HG03439 (cell line): Measurements from ENCODE around the gene TUFT1.

Experiments
- ATAC-seq: cut with Tn5 transposase; IDR thresholded peaks from one replicate; pipeline ENCODE4 v1.9.1; 2021; ENCODE audit warnings: mild to moderate bottlenecking, moderate library complexity; ENCODE audit not compliant: unreplicated experiment

TUFT1 gene, protein sequence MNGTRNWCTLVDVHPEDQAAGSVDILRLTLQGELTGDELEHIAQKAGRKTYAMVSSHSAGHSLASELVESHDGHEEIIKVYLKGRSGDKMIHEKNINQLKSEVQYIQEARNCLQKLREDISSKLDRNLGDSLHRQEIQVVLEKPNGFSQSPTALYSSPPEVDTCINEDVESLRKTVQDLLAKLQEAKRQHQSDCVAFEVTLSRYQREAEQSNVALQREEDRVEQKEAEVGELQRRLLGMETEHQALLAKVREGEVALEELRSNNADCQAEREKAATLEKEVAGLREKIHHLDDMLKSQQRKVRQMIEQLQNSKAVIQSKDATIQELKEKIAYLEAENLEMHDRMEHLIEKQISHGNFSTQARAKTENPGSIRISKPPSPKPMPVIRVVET

DNA sequence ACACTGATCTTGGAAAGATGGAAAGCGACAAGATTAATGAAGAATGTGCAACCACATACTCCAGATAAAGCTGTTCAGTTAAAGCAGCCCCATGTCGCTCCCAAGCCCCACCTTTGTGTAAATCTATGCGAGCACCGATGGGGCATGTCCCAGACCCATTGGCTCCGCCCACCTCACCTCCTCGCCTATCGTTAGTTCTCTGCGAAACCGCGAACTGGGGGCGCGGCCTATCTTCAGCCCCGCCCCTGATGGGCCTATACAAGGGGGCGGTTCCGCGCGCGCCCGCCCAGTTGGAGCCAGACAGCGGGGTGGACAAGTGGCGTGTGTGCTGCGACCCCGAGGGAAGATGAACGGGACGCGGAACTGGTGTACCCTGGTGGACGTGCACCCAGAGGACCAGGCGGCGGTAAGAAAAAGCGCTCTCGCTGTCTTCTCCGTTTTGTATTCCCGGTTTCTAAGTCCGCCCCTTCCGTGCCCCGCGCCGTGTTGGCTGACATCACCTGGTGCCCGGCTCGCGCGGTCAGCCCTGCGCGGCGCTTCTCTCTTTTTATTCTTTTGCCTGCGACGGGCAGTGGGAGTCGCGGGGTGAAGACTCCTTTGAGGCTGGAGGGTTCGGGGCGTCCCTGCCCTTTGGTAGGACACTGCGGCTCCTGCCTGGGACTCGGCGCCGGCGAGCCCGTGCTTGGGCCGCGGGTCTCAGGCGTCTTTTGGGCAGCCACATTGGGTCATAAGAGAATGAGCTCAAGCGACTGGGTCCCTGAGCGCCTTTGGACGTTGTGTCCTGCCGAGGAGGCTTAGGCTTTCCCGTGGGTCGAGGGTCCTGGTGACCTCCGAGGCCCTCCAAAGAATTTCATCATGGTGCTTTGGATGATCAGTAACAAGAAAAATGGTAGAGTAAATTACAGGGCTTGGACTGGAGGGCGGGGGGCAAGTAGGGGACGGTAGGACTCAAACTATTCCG lies at the start of gene TUFT1:
TUFT1 (plus strand) TSS at position 289 of the 961 bp plus-strand sequence; CDS start at position 347, 58 bp downstream.
- peak; percentile 93 for ATAC-seq

DNA sequence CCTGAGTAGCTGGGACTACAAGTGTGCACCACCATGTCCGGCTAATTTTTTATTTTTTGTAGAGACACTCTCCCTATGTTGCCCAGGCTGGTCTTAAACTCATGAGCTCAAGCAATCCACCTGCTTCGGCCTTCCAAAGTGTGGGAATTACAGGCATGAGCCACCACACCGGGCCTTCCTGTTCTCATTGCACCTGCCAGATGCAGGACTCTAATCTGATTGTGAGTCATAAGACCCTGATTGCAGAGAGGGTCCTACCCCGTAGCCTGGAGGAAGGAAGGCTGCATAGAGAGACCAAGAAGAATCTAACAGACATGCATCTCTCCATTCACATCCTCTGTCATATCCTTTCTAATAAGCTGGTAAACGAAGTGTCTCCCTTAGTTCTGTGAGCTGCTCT lies 48.5 kb upstream of the TUFT1 start:
- no peak for ATAC-seq

DNA sequence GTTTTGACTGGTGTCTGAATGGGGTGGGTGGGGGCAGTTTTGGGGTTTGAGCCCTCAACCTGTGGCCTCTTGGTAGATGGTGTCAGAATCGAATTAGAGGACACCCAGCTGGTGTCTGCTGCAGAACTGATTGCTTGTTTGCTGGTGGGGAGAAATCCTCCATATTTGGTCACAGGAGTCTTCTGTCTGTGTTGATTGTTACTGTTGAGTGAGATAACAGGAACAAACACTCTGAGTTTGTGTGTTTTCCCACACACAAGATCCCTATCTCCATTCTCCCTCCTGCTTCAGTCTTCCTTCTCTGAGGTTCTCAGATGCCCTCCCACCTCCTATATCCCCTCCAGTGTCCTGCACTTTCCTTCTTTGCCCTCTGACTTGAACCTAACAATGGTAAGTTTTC lies 48.0 kb upstream of the TUFT1 start:
- ATAC-seq, result no peak

DNA sequence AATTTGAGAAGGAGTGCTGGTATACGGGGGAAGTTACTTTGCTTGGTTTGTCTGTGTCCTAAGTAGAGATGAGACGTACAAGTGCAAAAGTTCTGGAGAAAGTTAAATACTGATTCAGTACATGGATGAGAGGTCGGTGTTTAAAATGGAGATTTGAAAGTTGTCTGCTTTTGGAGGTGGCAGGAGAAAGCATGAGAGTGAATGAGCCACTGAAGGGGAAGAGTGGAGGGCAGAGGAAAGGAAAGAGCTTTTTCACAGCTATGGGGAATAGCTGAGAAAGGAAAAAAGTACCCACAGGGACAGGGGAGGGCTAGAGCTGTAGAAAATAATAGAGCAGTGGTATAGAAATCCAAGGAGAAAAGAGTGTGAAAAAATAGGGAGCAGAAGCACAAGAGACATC lies 47.1 kb upstream of the TUFT1 start:
- no peak for ATAC-seq

DNA sequence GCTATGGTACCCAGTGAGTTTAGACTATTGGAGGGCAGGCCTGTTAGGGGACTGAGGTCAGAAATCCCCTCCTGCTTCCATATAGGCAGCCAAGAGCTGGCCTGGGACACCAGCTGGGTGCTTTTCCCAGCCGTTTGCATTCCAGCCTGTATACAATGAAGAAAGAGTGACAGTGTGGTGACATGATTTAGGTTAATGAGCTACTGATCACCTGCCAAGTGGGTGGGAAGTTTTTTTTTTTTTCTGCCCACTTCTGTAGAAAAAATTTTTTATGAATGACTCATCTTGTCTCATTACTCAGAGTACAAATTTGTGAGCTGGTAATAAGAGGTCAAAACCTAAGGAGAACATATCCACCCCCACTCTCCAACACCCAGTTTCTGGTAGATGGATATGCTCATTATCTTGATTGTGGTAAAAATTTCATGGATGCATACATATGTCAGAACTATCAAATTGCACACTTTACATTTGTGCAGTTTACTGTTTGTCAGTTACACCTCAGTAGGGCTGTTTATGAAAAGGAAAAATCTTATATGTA lies 45.3 kb upstream of the TUFT1 start:
- no peak for ATAC-seq

DNA sequence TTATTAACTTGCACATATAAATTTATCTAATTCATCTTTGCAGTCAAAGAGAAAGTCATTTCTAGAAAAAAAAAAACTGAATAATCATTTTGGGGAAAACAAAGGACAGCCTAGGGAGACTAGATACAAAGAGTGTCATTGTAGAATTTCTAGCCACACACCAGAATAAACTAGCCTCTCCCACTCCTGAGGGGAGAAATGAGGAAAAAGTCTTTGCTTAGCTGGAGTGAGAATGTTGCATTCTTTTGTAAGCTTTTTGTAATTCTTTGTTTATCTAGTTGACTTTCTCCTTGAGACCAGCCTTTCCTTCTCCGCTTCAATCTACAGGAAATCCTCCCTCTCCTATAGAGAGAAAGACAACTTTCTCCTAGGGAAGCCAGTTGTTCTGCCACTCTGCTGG lies 44.8 kb upstream of the TUFT1 start:
- no peak for ATAC-seq

DNA sequence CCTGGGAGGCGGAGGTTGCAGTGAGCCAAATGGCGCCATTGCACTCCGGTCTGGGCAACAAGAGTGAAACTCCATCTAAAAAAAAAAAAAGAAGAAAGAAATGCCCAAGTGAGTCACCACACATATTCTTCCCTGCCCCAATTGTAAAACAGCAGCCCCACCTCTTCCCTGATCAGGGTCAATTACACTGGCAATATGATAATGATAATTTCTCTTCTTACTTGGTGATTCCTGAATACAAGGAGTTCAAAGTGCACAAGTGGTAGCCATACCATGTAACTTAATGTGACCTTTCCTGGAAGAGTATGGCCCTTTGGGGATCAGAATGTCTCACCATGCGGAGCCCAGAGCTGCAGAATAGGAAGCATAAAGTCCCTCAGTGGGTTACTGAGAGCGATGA lies 40.7 kb upstream of the TUFT1 start:
- no peak for ATAC-seq

DNA sequence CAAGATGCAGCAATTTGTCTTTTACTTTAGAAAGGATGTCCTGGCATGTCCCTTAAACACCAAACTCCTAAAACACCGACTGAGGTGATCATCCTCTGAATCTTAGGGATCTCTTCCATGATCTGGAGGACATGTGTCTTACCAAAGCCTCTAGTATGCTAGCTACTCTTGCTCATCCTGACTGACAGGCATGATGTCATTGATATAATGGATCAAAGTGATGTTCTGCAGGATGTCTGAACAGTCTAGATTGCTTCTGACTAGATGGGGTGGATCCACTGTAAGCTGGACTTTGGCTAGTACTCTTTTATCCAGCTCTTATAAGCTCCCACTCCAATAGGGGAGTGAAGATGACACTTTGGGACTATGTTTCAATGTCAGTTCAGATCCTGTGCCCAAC lies 40.2 kb upstream of the TUFT1 start:
- ATAC-seq, result no peak

DNA sequence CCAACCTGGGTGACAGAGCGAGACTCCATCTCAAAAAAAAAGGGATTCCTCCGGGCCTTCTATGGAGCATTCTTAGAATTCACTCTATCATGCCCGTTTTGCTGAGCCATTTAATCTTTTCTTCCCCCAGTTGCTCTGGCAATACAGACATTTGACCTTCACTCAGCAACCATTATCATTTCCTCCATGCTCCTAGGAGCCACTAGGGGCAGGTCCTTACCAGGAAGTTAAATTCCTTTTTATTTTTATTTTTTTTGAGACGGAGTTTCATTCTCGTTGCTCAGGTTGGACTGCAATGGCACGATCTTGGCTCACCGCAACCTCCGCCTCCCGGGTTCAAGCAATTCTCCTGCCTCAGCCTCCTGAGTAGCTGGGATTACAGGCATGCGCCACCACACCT lies 38.6 kb upstream of the TUFT1 start:
- no peak for ATAC-seq

DNA sequence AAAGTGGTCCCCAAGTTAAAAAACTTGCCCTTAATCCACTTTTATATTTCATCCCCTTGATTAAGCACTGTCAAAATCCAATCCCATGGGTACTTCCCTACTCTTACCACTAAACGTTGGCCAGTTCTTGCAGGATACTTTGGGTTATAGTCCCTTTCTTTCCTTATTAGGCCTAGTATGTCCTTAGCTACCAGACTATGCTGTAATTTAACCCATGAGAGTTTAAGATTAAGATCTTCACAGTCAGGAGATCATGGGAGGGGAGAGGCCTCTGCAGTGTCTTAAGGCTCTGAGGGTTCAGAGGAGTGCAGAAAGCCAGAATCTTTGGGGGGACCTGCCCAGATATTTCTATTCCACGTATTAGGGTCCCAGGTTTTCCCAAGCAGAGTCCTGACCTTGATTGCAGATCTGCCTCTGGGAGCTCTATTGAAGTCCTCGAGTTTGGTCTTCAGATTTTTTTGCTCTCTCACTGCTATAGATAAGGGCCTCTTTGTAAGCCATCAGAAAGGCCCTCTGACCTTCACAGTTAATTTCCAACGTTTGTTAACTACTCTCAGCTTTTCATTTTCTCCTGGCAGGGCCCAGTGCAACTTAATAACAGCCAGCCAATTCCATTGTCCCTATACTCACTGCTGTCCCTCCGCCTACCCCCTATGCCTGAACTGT lies 37.9 kb upstream of the TUFT1 start:
- no peak for ATAC-seq

DNA sequence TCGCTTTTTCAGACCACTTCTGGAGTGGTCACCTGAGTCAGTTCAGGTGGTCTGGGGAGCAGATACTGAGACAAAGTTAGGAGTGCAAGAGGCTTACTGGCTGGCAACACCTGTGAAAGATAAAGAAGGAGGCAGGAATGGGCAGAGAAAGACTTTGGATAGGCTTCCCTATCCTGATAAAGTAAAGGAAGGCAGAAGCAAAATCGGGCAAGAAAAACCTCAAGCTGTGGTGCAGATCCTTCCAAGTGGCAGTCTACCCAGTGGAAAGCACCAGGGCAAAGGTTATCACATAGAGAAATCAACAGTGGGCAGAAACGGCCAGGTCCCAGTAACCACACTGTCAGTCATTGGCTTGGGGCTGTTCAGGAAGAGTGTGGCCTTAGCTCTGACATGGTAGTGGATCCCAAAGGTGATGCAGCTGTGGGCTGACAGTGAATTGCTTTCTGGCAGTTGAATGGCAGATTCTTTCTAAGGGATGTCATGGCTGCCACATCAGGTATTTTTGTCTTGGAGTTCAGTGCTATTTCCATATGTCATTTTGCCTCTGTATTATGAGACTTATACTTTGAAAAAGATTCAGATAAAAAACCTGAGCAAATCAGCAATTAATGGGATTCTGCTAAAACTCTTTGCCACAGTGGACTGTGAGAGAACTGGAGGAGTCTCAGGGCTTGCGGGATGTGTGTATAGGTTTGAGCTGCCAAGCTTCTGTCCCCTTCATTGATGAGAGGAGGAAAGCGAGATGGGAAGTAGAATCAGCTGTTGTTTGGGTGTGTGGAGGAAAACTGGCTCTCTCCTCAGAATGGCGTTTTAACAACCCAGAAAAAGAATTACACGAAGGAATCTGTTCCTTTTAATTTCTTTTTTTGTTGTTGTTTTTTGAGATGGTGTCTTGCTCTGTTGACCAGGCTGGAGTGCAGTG lies 37.0 kb upstream of the TUFT1 start:
- no peak for ATAC-seq

DNA sequence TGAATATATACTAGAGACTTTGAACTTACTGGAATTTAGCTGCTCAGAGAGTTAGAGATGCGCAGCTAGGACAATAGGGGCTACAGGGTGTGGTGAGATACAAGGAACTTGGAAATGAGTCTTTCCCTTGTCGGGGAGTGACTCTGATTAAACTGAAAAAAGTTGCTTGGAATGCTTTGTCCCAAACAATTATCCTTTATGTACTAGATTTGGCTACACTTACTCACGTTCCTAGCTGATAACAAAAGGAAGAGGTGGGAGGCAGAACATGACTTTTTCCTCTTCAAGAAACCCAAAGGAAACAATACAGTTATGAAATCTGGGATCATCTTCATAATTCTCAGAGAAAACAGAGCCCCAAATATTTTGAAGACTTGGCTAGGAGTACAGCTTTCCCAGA lies 35.9 kb upstream of the TUFT1 start:
- no peak for ATAC-seq

DNA sequence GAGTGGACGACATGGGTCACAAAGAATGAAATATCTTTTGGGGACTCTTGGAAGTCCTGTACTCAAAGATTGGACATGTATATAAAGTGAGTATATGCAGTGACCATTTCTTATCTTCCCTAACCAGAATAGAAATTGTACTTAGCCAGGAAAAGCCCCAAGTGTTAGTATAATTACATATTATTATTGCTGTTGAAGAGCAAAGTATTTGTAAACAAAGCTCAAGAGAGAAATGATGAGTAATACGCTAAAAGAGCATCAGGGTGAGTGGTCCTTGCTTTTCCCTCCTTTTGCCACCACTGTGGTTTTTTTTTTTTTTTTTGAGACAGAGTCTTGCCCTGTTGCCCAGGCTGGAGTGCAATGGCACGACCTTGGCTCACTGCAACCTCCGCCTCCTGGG lies 35.4 kb upstream of the TUFT1 start:
- ATAC-seq, result no peak

DNA sequence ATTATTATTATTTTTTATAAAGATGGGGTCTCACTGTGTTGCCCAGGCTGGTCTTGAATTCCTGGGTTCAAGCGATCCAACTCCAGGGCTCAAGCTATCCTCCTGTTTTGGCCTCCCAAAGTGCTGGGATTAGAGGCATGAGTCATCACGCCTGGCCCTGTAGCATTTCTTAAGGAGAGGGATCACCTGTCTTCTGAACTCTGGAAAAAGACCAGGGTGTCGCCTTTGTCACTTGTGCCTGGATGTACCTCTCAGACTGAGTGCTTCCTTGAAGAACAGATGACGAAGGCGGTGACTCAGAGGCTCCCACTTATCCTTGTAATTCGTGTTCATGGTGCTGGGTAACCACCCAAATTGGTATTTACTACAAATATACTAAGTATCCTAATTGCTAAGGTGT lies 31.3 kb upstream of the TUFT1 start:
- no peak for ATAC-seq

DNA sequence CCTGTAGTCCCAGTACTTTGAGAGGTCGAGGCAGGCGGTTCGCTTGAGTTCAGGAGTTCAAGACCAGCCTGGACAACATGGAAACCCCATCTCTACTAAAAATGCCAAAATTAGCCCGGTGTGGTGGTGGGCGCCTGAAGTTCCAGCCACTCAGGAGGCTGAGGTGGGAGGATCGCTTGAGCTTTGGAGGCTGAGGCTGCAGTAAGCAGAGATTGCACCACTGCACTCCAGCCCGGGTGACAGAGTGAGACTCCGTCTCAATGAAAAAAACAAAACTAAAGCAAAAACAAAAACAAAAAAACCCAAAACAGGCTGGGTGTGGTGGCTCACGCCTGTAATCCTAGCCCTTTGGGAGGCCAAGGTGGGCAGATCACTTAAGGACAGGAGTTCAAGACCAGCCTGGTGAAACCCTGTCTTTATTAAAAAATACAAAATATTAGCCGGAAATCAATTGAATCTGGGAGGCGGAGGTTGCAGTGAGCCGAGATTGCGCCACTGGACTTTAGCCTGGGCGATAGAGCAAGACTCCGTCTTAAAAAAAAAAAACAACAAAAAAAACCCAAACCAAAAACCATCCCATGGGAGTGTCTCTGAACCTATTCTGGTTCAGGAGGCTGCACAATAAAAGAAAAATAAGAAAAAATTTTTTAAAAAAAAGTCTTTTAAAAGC lies 30.6 kb upstream of the TUFT1 start:
- no peak for ATAC-seq

DNA sequence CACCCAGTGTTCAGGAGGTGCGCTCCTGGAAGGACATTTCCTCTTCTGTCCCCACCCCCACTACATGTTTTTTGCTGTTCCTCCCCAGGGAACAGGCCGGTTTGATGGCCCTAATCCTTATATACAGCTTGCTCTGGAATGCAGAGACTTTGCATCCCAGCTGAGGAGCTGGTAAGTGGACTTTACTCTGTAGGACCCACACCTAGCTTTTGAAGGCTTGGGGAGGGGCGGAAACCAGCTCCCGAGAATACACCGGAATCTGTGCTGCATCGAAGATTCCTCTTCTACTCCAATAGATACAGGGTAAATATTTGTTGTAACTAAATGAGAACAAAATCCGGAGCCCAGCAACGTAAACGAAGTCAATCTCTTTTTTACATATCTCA lies 30.1 kb upstream of the TUFT1 start:
- no peak for ATAC-seq

DNA sequence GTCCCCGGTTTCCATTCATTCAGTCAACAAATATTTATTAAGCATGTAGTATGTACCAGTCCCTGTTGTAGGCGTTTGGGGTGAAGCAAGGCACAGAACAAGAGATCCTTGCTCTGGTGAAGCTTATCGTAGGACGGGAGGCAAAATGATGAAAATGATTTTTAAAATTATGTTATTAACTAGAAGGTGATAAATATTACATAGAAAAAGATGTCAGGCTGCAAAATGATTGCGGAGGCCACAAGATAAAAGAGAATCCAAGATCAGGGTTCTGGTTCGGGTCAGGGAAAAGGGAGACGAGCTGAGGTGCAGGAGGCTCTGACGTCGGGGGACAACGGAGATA lies 29.5 kb upstream of the TUFT1 start:
- no peak for ATAC-seq

DNA sequence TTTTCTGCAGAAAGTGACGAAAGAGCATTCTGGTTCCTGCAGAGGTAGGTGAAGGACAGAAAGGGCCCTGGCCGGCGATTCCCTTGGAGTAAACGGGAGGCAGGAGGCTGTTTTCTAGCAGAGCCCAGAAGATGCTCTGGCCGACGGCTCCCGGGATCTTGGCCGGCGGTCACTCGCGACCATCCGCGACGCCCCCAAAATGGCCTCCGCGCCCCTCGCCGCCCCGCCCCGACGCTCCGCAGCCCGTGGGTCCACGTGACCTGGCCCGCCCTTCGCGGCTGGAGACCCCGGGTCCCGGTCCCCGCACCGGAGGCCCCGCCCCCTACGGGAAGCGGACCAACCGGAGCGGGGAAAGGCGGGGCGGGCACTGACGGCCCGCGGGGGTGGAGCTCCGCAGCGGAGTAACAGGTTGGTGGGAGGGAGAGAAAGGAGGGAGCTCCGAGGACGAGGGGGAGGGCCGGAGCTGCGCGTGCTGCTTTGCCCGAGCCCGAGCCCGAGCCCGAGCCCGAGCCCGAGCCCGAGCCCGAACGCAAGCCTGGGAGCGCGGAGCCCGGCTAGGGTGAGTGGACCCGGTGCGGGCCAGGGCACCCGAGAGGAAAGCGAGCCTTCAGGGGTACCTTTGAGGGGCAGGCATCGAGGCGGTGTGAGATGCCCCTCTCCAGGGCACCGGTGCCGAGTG lies 29.0 kb upstream of the TUFT1 start, which contains the start of gene CGN:
CGN (plus strand) TSS at position 431 of the 679 bp plus-strand sequence. CDS start 7,133 bp downstream, outside the sequence.
- peak; percentile 92 for ATAC-seq

DNA sequence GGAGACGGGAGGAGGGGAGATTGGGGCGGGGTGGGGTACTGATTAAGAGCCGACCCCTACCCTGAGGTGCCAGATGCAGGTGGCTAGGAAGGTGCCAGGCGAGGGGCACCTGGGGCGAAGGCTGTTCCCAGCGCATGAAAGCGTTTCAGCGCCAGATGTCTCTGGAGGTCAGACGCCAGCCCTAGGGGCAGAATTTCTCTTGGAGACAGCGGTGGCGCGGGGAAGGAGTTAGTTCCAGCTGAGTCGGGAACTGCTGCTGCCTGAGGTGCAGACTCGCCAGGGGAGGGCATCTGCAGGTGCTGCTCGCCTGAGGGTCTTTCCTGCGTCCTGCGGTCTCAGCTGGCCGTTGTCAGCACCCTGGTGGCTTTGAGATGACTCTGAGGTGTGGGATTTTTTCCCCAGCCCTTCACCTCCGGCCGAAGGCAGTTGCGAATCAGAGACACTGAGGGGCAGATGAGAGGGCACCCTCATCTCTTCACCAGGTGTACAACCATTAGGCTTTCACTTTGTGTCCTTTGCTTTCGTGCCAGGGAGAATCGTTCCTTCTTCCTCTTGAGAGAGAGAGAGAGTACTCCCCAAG lies 28.4 kb upstream of the TUFT1 start:
- ATAC-seq, result peak; percentile 13
